GM18526 (cell line): Measurements from ENCODE around the gene CADPS.

Experiments used
- POLR2A ChIP-seq: IDR thresholded peaks from 3 replicates; pipeline ENCODE4 v1.6.1; 2011; ENCODE audit not compliant: insufficient read length; ENCODE audit errors: extremely low read depth

CADPS gene

GRCh38 chr3:62622553-62623174 is 252.6 kb downstream of the CADPS start:
- no peak for TF ChIP-seq POLR2A

- no peak for TF ChIP-seq POLR2A
Observed at GRCh38 chr3:62621925-62622324, 253.3 kb downstream of the CADPS start.

DNA sequence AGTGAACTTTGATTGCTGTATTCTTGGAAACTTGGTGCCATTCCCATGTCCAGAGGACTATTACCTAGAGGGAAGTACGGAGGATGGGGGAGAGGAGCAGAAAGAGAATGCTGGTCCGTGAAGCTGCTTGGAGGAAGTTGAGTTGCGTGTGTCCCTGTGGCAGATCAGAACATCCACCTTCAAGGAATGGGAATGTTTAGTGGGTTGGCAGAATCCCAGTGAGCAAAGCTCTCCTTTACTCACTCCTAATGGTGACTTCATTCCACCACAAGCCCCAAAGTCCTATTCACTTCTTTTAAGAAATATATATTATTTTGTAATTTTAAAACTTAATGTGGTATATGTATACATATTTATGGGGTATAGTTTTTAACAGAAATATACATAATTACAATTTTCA is 254.0 kb downstream of the CADPS start:
- TF ChIP-seq POLR2A: no peak

DNA sequence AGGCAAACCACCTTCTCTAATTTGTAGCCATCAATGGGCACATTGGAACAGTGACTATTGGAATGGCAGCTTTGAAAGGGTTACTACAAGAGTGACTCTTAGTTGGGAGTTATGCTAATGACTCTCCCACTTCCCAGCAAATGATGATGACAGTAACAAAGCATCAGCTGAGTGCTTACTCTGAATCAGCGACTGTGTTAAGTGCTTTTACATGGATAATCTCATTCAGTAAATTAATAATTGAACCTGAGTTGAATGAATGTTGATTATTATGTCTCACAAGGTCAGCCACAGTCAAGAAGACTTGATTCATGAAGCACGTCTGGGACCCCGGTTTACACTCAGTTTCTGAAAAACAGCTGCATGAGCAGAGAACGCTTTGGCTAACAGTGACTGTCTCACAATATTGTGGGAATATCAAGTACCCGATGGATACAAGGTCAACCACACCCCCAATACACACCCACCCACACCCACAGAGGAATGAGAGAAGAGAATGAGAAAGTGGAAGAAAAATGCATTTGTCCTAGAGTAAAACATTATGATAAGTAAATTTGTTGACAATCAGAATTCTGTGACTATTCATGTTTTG is 259.9 kb downstream of the CADPS start:
- no peak for TF ChIP-seq POLR2A

- TF ChIP-seq POLR2A: no peak
Observed at GRCh38 chr3:62614527-62614926, 260.7 kb downstream of the CADPS start.

- TF ChIP-seq POLR2A: no peak
Observed at GRCh38 chr3:62611541-62612240, 263.5 kb downstream of the CADPS start.

GRCh38 chr3:62607287-62608029 is 267.8 kb downstream of the CADPS start:
- no peak for TF ChIP-seq POLR2A

GRCh38 chr3:62605413-62606068 is 269.7 kb downstream of the CADPS start:
- no peak for TF ChIP-seq POLR2A

DNA sequence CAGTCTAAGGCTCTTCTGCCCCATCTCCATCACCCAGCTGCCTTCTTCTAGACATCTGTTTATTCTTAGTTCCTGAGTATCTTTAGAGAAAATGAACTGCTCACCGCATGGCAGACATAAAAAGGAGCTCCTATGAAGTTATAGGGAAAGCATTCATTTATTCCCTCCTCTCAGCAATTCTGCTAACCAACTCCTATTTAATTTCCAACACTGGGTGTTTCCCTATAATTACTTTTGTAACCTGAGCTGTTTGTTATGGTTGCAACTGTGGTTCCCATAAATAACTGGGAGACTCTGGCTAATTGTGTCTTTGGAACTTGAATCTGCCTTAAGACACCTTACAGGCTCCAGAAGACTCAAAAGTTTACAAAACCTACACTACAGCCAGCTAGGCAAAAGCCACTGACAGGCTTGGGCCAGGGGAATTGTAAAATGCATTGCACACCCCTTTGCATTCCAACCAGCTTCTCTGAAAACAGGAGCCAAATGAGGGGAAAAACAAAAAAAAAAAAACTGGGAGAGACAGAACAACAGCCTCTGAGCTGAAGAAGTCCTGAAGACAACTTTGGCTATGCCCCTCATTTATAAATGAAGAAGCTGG is 270.4 kb downstream of the CADPS start:
- no peak for TF ChIP-seq POLR2A

DNA sequence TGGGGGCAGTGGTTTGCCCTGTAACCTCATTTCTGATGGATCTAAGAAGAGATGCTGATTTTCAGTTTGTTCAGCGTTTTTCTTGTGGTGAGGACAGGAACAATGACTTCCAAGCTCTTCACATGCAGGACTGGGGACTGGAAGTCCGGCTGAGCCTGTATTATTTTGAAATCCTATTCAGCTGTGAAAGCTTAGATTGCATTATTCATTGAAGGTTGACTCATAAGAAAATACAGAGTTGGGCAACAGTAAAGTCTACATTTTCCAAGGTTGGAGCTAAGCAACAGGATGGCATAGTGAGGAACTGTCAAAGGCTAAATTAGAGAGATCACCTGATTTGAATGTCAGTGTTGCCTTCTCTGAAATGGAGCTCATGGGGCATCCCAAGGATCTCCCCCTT is 270.9 kb downstream of the CADPS start:
- no peak for TF ChIP-seq POLR2A

DNA sequence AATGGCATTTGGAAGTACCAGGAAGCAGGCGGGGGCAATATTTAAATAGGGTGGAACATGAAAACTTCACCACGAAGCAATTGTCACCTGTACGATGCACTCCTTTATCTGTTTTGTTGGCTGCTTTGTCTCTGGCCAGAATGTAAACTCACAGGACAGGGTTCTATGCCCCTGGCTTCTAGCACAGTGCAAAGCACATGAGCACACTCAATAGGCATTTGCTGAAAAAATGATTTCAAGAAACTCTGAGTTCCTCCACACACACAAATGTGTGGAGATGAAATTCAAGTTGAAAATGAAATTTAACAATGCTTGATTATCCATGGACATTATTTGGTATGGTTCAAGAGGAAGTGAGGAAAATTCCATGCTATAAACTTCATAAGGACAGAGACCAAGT is 272.2 kb downstream of the CADPS start:
- TF ChIP-seq POLR2A: no peak

GRCh38 chr3:62602129-62602770 is 273.0 kb downstream of the CADPS start:
- no peak for TF ChIP-seq POLR2A

- TF ChIP-seq POLR2A: no peak
Observed at GRCh38 chr3:62601238-62602070, 273.8 kb downstream of the CADPS start.

- TF ChIP-seq POLR2A: no peak
Observed at GRCh38 chr3:62600033-62600432, 275.2 kb downstream of the CADPS start.

DNA sequence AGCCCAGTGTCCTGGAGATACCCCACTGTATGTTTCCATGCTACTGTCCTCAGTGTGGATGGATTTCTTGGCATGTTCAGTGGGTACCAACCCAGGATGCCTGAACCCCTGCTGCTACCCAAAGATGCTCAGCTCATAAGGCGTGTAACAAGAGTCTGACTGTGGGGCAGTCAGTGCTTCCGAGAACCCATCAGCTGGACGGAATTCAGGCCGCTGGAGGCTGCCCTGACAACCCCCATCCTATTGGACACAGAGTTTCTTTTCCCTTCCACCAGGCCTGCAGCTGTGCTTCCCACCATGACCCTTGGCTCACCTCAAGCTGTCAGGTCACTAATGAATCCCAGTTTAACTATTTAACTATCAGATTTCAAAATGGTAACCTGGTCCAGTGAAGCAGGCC is 277.7 kb downstream of the CADPS start:
- TF ChIP-seq POLR2A: no peak
